GM12892 (cell line): Measurements from ENCODE around the gene YPEL1.

ENCODE experiments used
- POLR2AphosphoS5 ChIP-seq: IDR thresholded peaks from 2 replicates; pipeline ENCODE4 v1.6.1; 2011; ENCODE audit warnings: low read depth, low read length, control low read depth
- TAF1 ChIP-seq: IDR thresholded peaks from 2 replicates; pipeline ENCODE4 v1.6.1; 2011; ENCODE audit warnings: low read depth, mild to moderate bottlenecking, control low read depth, low read length, borderline replicate concordance

DNA sequence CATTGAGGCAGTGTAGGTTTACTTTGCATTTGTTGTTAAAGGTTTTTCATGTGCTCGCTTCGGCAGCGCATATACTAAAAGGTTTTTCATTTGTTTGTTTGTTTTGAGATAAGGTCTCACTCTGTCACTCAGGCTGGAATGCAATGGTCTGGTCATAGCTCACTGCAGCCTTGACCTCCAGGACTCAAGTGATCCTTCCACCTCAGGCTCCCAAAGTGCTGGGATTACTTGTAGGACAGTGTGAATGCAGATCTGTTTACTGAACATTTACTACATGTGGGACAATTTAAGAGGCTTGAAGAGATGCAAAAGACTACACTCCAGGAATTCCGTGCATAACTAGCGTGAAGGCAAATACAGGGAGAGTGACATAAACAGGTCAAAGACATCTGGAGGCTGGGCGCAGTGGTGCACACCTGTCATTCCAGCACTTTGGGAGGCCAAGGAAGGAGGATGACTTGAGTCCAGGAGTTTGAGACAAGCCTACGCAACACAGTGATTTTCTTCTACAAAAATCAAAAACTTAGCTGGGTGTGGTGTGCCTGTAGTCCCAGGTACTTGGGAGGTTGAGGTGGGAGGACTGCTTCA is 34.1 kb downstream of the YPEL1 start:
- no peak for TF ChIP-seq POLR2AphosphoS5
- no peak for TF ChIP-seq TAF1
